H1 (cell line): ENCODE data around the gene SF3B2. TPM values are rescaled to one million over a fixed set of nuclear protein-coding genes. Genes with fewer than 3 reads are reported as not detected.

ENCODE experiments used
- CTCF ChIA-PET: fragments of 300-600 bp; sonication (Branson Sonifier 250); formaldehyde crosslinking; loops from one replicate; lab custom pipeline; 2021; ENCODE audit not compliant: partially characterized antibody; lab: Charles Lee
- POLR2A ChIA-PET: fragments of 300-600 bp; sonication (Branson Sonifier 250); formaldehyde crosslinking; loops from one replicate; lab custom pipeline; 2021; ENCODE audit warnings: inconsistent platforms; ENCODE audit not compliant: partially characterized antibody; lab: Charles Lee
- DNase-seq, 2 experiments: peaks; one replicate each; pipeline versions ENCODE4 v3.0.0 to v3.0.0-alpha.2; 2010 to 2022; ENCODE audit warnings: low spot score in 2 of 2, low read depth in 1 of 2, mixed read lengths in 1 of 2
- FAIRE-seq: peaks from 2 replicates; lab custom pipeline; 2011; peaks lifted over from hg19 to GRCh38; lab: Jason Lieb, UNC
- H2AFZ ChIP-seq: 2 replicates; pipeline ENCODE4 v1.8.1; 2012; ENCODE audit warnings: low read length, inconsistent platforms
- H2AK5ac ChIP-seq: 2 replicates; pipeline ENCODE4 v1.6.1; 2013; ENCODE audit warnings: low read depth, low read length
- H2BK120ac ChIP-seq: replicated peaks from 2 replicates; pipeline ENCODE3; 2013; ENCODE audit warnings: low read depth, low read length, inconsistent platforms
- H2BK12ac ChIP-seq: 2 replicates; pipeline ENCODE4 v1.6.1; 2013; ENCODE audit warnings: low read depth, low read length
- H2BK15ac ChIP-seq: 2 replicates; pipeline ENCODE4 v1.6.1; 2013; ENCODE audit warnings: low read length
- H2BK20ac ChIP-seq: 2 replicates; pipeline ENCODE4 v1.6.1; 2013; ENCODE audit warnings: low read length
- H2BK5ac ChIP-seq: 2 replicates; pipeline ENCODE4 v1.6.1; 2013; ENCODE audit warnings: low read depth, low read length
- H3K14ac ChIP-seq: 2 replicates; pipeline ENCODE4 v1.6.1; 2013; ENCODE audit warnings: inconsistent platforms; ENCODE audit not compliant: insufficient read length
- H3K18ac ChIP-seq: 2 replicates; pipeline ENCODE4 v1.6.1; 2013; ENCODE audit warnings: low read length; ENCODE audit errors: extremely low read depth
- H3K23ac ChIP-seq: 2 replicates; pipeline ENCODE4 v1.6.1; 2013; ENCODE audit warnings: inconsistent platforms; ENCODE audit not compliant: insufficient read length
- H3K23me2 ChIP-seq: 2 replicates; pipeline ENCODE4 v1.6.1; 2013; ENCODE audit warnings: low read depth, low read length
- H3K27ac ChIP-seq: 2 replicates; pipeline ENCODE4 v1.6.1; 2011; ENCODE audit warnings: low read depth, low read length, inconsistent platforms
- H3K27me3 ChIP-seq, 4 experiments: replicated peaks in 1 of 4; 1 replicate in 1 of 4; 2 replicates in 3 of 4; pipeline versions ENCODE4 v1.6.1 to v1.8.1; 2011 to 2013; ENCODE audit warnings: low read length in 3 of 4, mild to moderate bottlenecking in 3 of 4, inconsistent platforms in 2 of 4, mixed read lengths in 2 of 4, moderate library complexity in 1 of 4; ENCODE audit not compliant: control insufficient read depth in 3 of 4, insufficient read depth in 3 of 4; ENCODE audit errors: extremely low read depth in 1 of 4
- H3K36me3 ChIP-seq, 4 experiments: 2 replicates each; pipeline versions ENCODE4 v1.6.1 to v1.8.1; 2011 to 2013; ENCODE audit warnings: mild to moderate bottlenecking in 4 of 4, low read length in 3 of 4, moderate library complexity in 2 of 4, control low read depth in 1 of 4, inconsistent platforms in 1 of 4; ENCODE audit not compliant: insufficient read depth in 4 of 4, control insufficient read depth in 2 of 4
- H3K4ac ChIP-seq: replicated peaks from 2 replicates; pipeline ENCODE3; 2013; ENCODE audit warnings: low read length, low read depth, mixed read lengths, inconsistent platforms; ENCODE audit not compliant: insufficient read length
- H3K4me1 ChIP-seq, 4 experiments: replicated peaks in 1 of 4; 1 replicate in 1 of 4; 2 replicates in 3 of 4; pipeline versions ENCODE4 v1.6.1 to v1.8.1; 2011 to 2013; ENCODE audit warnings: low read length in 3 of 4, inconsistent platforms in 2 of 4, mixed read lengths in 1 of 4; ENCODE audit not compliant: insufficient read depth in 4 of 4, control insufficient read depth in 3 of 4
- H3K4me2 ChIP-seq, 2 experiments: 2 replicates each; pipeline versions ENCODE4 v1.6.1 to v1.8.1; 2011 to 2013; ENCODE audit warnings: low read depth in 2 of 2, low read length in 2 of 2, control low read depth in 1 of 2, inconsistent platforms in 1 of 2, mild to moderate bottlenecking in 1 of 2; ENCODE audit not compliant: insufficient read depth in 1 of 2
- H3K4me3 ChIP-seq, 4 experiments: fragments of 200-600, 300-600 bp in 1 of 4; sonication (generic), shearing (Covaris generic), sonication (Bioruptor Twin) in 1 of 4; 2 replicates each; pipeline versions ENCODE4 v1.5.1 to v1.8.1; 2011 to 2016; ENCODE audit warnings: low read length in 4 of 4, low read depth in 3 of 4, control low read depth in 2 of 4, inconsistent platforms in 2 of 4, mild to moderate bottlenecking in 2 of 4, mixed read lengths in 1 of 4, moderate library complexity in 1 of 4; ENCODE audit not compliant: insufficient read depth in 2 of 4; ENCODE audit errors: extremely low read depth in 1 of 4
- H3K56ac ChIP-seq: replicated peaks from 2 replicates; pipeline ENCODE3; 2013; ENCODE audit warnings: low read depth, mild to moderate bottlenecking, mixed read lengths, low read length, inconsistent platforms; ENCODE audit not compliant: insufficient read length
- H3K79me1 ChIP-seq: 2 replicates; pipeline ENCODE4 v1.6.1; 2013; ENCODE audit warnings: low read depth, low read length, control low read depth
- H3K79me2 ChIP-seq, 2 experiments: 2 replicates each; pipeline versions ENCODE4 v1.6.1 to v1.8.1; 2012 to 2013; ENCODE audit warnings: low read length in 2 of 2, mild to moderate bottlenecking in 2 of 2, inconsistent platforms in 1 of 2; ENCODE audit not compliant: insufficient read depth in 2 of 2, control insufficient read depth in 1 of 2
- H3K9ac ChIP-seq, 4 experiments: replicated peaks in 1 of 4; 1 replicate in 1 of 4; 2 replicates in 3 of 4; pipeline versions ENCODE4 v1.6.1 to v1.8.1; 2011 to 2013; ENCODE audit warnings: low read depth in 3 of 4, low read length in 3 of 4, control low read depth in 2 of 4, mild to moderate bottlenecking in 2 of 4, moderate library complexity in 2 of 4, inconsistent platforms in 1 of 4; ENCODE audit errors: extremely low read depth in 1 of 4
- H3K9me3 ChIP-seq, 2 experiments: 2 replicates each; pipeline versions ENCODE4 v1.6.1 to v1.8.1; 2012 to 2013; ENCODE audit warnings: mild to moderate bottlenecking in 2 of 2, moderate library complexity in 2 of 2, control low read depth in 1 of 2, inconsistent platforms in 1 of 2, low read depth in 1 of 2, low read length in 1 of 2, mixed read lengths in 1 of 2; ENCODE audit not compliant: insufficient read depth in 2 of 2
- H4K20me1 ChIP-seq, 2 experiments: replicated peaks in 1 of 2; 2 replicates each; pipeline versions ENCODE3 to v1.8.1; 2011 to 2013; ENCODE audit warnings: inconsistent platforms in 2 of 2, low read length in 2 of 2, mild to moderate bottlenecking in 1 of 2; ENCODE audit not compliant: insufficient read depth in 2 of 2, control insufficient read depth in 1 of 2
- H4K5ac ChIP-seq: 2 replicates; pipeline ENCODE4 v1.6.1; 2013; ENCODE audit warnings: low read length, low read depth, mixed read lengths, inconsistent platforms; ENCODE audit not compliant: insufficient read length
- H4K8ac ChIP-seq: 2 replicates; pipeline ENCODE4 v1.8.0; 2013; ENCODE audit warnings: mild to moderate bottlenecking, moderate library complexity, low read length, inconsistent platforms; ENCODE audit not compliant: insufficient read depth; ENCODE audit errors: extremely low read depth
- H4K91ac ChIP-seq: replicated peaks from 2 replicates; pipeline ENCODE3; 2013; ENCODE audit warnings: low read length, mixed read lengths, inconsistent platforms; ENCODE audit not compliant: insufficient read length
- CREB1 ChIP-seq: IDR thresholded peaks from 2 replicates; pipeline ENCODE4 v1.6.1; 2012; ENCODE audit warnings: inconsistent platforms
- EP300 ChIP-seq, 2 experiments: IDR thresholded peaks; 1 replicate in 1 of 2; 2 replicates in 1 of 2; pipeline ENCODE4 v1.6.1; 2011 to 2012; ENCODE audit warnings: low read depth in 2 of 2, low read length in 2 of 2, mild to moderate bottlenecking in 2 of 2, borderline replicate concordance in 1 of 2, inconsistent platforms in 1 of 2, moderate library complexity in 1 of 2
- FOSL1 ChIP-seq: IDR thresholded peaks from 2 replicates; pipeline ENCODE4 v1.6.1; 2011; ENCODE audit warnings: mild to moderate bottlenecking, low read depth, low read length, moderate library complexity; ENCODE audit not compliant: insufficient read depth
- PHF8 ChIP-seq: fragments of 200-600 bp; sonication (generic); conservative IDR thresholded peaks from 2 replicates; pipeline ENCODE4 v1.7.1; 2012; ENCODE audit warnings: low read depth, mild to moderate bottlenecking, inconsistent platforms, low read length, moderate library complexity
- RAD21 ChIP-seq, 2 experiments: IDR thresholded peaks in 1 of 2; conservative IDR thresholded peaks in 1 of 2; 2 replicates each; pipeline ENCODE4 v1.6.1; 2011; ENCODE audit warnings: low read depth in 2 of 2, low read length in 2 of 2, improper control_type of control experiment in 1 of 2, inconsistent platforms in 1 of 2, mild to moderate bottlenecking in 1 of 2, moderate library complexity in 1 of 2
- SP1 ChIP-seq: IDR thresholded peaks from 2 replicates; pipeline ENCODE4 v1.6.1; 2011; ENCODE audit warnings: low read depth, low read length
- YY1 ChIP-seq: IDR thresholded peaks from 2 replicates; pipeline ENCODE4 v1.6.1; 2011; ENCODE audit warnings: low read depth, mild to moderate bottlenecking, low read length
- WGBS, 2 experiments: shearing (Covaris generic) in 1 of 2; methylation state at CpG; one replicate each; pipeline versions ENCODE4 v1.1.6 to v1.1.7; 2013 to 2015; ENCODE audit warnings: low lambda C conversion rate in 2 of 2, mixed read lengths in 2 of 2, inconsistent platforms in 1 of 2, low coverage in 1 of 2, missing lambda C conversion rate in 1 of 2; ENCODE audit not compliant: insufficient replicate concordance in 2 of 2, insufficient coverage in 1 of 2, insufficient read length in 1 of 2; ENCODE audit errors: extremely low coverage in 1 of 2, missing lambda C conversion rate in 1 of 2; 5-methylcytosine and 5-hydroxymethylcytosine counted together
- polyA plus RNA-seq, 7 experiments: library from polyadenylated mRNA; depleted of rRNA in 3 of 7; stranded (reverse) in 5 of 7; unstranded in 2 of 7; fragments of >200 nt in 5 of 7; fragments of 200-250 nt in 2 of 7; gene quantifications; 1 replicate in 5 of 7; 2 replicates in 1 of 7; 4 replicates in 1 of 7; pipeline versions ENCODE4 v1.2.1 to v1.2.3, GENCODE V29; 2011 to 2013; ENCODE audit warnings: missing spikeins in 2 of 7, mixed read lengths in 2 of 7
- total RNA-seq: library from RNA; stranded (reverse); fragmentation: NEBNext Ultra II Directional; extraction: Animal tissue kit (Norgen Biotek cat#: 25700); gene quantifications from 2 replicates; pipeline ENCODE4 v1.2.1, GENCODE V29; 2021
- TF ChIP-seq, protein P1 (sequence below): IDR thresholded peaks from 2 replicates; pipeline ENCODE4 v1.6.1; 2011; ENCODE audit warnings: low read length, improper control_type of control experiment
- TF ChIP-seq, protein P2 (sequence below): IDR thresholded peaks from 2 replicates; pipeline ENCODE4 v1.6.1; 2012; ENCODE audit warnings: inconsistent platforms

Gene SF3B2
- total and polyA plus RNA-seq, 2 of the 8 experiments (the other 6 are each of a cell fraction or from before 2014, with no cell fraction given), result 182 to 237 TPM

DNA sequence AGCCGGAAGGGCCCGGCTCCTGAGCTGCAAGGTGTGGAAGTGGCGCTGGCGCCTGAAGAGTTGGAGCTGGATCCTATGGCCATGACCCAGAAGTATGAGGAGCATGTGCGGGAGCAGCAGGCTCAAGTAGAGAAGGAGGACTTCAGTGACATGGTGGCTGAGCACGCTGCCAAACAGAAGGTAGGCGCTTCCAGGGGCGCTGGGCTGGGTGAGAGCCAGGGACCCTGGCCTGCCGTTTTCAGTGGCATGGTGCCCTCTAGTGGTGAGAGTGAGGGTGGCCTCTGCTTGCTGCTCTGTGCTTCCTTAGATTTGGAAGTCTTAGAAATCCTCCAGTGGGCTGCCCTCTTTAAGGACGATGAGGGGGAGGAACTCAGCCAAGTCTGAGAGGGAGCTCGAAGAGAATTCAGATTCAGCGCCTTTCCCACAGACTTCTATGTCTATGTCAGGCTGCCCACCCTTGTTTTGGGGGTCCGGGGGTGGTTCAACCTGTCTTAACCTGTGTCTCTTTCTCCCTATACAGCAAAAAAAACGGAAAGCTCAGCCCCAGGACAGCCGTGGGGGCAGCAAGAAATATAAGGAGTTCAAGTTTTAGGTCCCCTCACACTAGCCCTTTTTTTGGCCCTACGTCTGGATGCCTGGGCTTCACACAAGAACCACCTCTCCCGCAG, 16.1 kb downstream of the SF3B2 start:
- peaks cover 5 to 13% (median 8%) of the 10 kb centered on the region in 4 experiments; a peak in 6 of 7 replicates for H3K4me1 ChIP-seq
- TF ChIP-seq YY1 (no peak), FOSL1 (no peak), EP300 (IDR thresholded peaks at IDR 0.05; ENCODE audit: borderline replicate concordance in 1 of 2, low read depth in 2 of 2, low read length in 2 of 2) (no peak), CREB1 (no peak), PHF8 (no peak), RAD21 (IDR thresholded peaks at IDR 0.05 in 1 of 2, conservative IDR thresholded peaks at IDR 0.05 in 1 of 2; ENCODE audit: low read depth in 2 of 2, low read length in 2 of 2) (peak; percentile 72 to 79), SP1 (0 out of 2 replicates have a peak, but pooled peaks have one; percentile 8)
- TF ChIP-seq, protein P1, sequence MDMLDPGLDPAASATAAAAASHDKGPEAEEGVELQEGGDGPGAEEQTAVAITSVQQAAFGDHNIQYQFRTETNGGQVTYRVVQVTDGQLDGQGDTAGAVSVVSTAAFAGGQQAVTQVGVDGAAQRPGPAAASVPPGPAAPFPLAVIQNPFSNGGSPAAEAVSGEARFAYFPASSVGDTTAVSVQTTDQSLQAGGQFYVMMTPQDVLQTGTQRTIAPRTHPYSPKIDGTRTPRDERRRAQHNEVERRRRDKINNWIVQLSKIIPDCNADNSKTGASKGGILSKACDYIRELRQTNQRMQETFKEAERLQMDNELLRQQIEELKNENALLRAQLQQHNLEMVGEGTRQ, result 0 out of 2 replicates have a peak, but pooled peaks have one; percentile 14
- TF ChIP-seq, protein P2, sequence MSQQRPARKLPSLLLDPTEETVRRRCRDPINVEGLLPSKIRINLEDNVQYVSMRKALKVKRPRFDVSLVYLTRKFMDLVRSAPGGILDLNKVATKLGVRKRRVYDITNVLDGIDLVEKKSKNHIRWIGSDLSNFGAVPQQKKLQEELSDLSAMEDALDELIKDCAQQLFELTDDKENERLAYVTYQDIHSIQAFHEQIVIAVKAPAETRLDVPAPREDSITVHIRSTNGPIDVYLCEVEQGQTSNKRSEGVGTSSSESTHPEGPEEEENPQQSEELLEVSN, result peak; percentile 13; the same call in 1 of the 2 replicates

More for the DNA sequence above, 16.1 kb downstream of the SF3B2 start:
- H3K9ac ChIP-seq, result no peak overlapping the region
- no peak overlapping the region for H3K4ac ChIP-seq
- no peak overlapping the region for H2BK12ac ChIP-seq
- peaks cover 16 to 51% (median 41%) of the 10 kb centered on the region in 4 experiments for H3K36me3 ChIP-seq
- H3K27ac ChIP-seq, result peak overlapping the region; percentile 46; the same call in 1 of the 2 replicates
- ChIA-PET POLR2A (interaction anchor here (0.9 to 9.7 kb wide), 9 partner anchors 13 to 243 kb away, joined by 3 to 150 read pairs (median 4); partner anchors contain the start of genes GAL3ST3, RAB1B and SF3B2), CTCF (interaction anchor here (0.6 to 8.8 kb wide), 36 partner anchors 9 to 519 kb away, joined by 3 to 144 read pairs (median 4); partner anchors contain the start of genes BANF1, CCDC85B, CST6 and EIF1AD)
- H3K14ac ChIP-seq, result no peak overlapping the region
- H2BK20ac ChIP-seq, result no peak overlapping the region
- no peak overlapping the region for H2BK120ac ChIP-seq
- H3K79me1 ChIP-seq, result no peaks in the 10 kb centered on the region; the same call in 1 of the 2 replicates
- H2BK5ac ChIP-seq, result no peak overlapping the region
- H4K8ac ChIP-seq, result no peak overlapping the region; the same call in 1 of the 2 replicates
- peak; percentile 68 to 94 for DNase-seq
- H4K5ac ChIP-seq, result no peak overlapping the region
- no peak overlapping the region for H3K18ac ChIP-seq
- no peak overlapping the region for H3K56ac ChIP-seq
- no peak overlapping the region for H3K4me2 ChIP-seq
- no peaks in the 10 kb centered on the region for H3K9me3 ChIP-seq
- no peaks in the 10 kb centered on the region for H3K27me3 ChIP-seq
- no peaks in the 10 kb centered on the region; the same call in 1 of the 2 replicates for H3K23me2 ChIP-seq
- no peak overlapping the region for H2BK15ac ChIP-seq
- no peak overlapping the region for H3K4me3 ChIP-seq
- peaks cover 2 to 17% of the 10 kb centered on the region in 2 experiments for H4K20me1 ChIP-seq
- 63% methylated on average over 17 of the region's 17 CpGs; no CpG with 5 or more reads in 1 of the 2 experiments for WGBS, 2 experiments
- no peak overlapping the region for H4K91ac ChIP-seq
- H3K79me2 ChIP-seq, result peaks cover 0 to 13% of the 10 kb centered on the region in 2 experiments; a peak in 2 of 4 replicates
- no peak overlapping the region for H2AK5ac ChIP-seq
- FAIRE-seq, result no peak
- H3K23ac ChIP-seq, result no peak overlapping the region
- H2AFZ ChIP-seq, result no peak overlapping the region
